IMR-90 (cell line): ENCODE results near the gene EPN1. TPM values are rescaled to one million over a fixed set of nuclear protein-coding genes. Genes with fewer than 3 reads are reported as not detected.

Source experiments
- ATAC-seq: fragments of 200-7000 bp; cut with Tn5 transposase; 2 replicates; pipeline ENCODE4 v1.9.1; 2020; ENCODE audit warnings: low read depth, mild to moderate bottlenecking, moderate library complexity
- BruUV-seq: library from RNA; stranded (reverse); fragments of 400-500 nt; replicated peaks from 2 replicates; lab custom pipeline; 2021; lab: Mats Ljungman, UMichigan
- CTCF ChIA-PET: fragments of 300-600 bp; formaldehyde crosslinking; extraction: SDS; loops from one replicate; lab custom pipeline; 2021; ENCODE audit warnings: antibody characterized with exemption; lab: Yijun Ruan, JAX
- POLR2A ChIA-PET: fragments of 300-600 bp; sonication (Branson Sonifier 250); formaldehyde crosslinking; loops from one replicate; lab custom pipeline; 2022; ENCODE audit warnings: antibody characterized with exemption; ENCODE audit not compliant: unreplicated experiment; lab: Charles Lee
- DNase-seq: peaks from one replicate; pipeline ENCODE4 v3.0.0; 2013
- H2AFZ ChIP-seq: replicated peaks from 2 replicates; pipeline ENCODE3; 2013; ENCODE audit warnings: low read length, mild to moderate bottlenecking; ENCODE audit not compliant: poor library complexity
- H2AK5ac ChIP-seq: 2 replicates; pipeline ENCODE4 v1.6.1; 2013; ENCODE audit warnings: low read depth, low read length, inconsistent platforms
- H2AK9ac ChIP-seq: replicated peaks from 2 replicates; pipeline ENCODE3; 2013; ENCODE audit warnings: mild to moderate bottlenecking, low read depth, low read length, moderate library complexity; ENCODE audit not compliant: poor library complexity
- H2BK120ac ChIP-seq: 2 replicates; pipeline ENCODE4 v1.6.1; 2013; ENCODE audit warnings: low read depth, low read length, inconsistent platforms
- H2BK15ac ChIP-seq: 3 replicates; pipeline ENCODE4 v1.6.1; 2013; ENCODE audit warnings: low read depth, low read length, inconsistent platforms
- H2BK20ac ChIP-seq: 2 replicates; pipeline ENCODE4 v1.6.1; 2013; ENCODE audit warnings: low read depth, mild to moderate bottlenecking, inconsistent platforms, low read length, moderate library complexity
- H2BK5ac ChIP-seq: 2 replicates; pipeline ENCODE4 v1.6.1; 2013; ENCODE audit warnings: mild to moderate bottlenecking, low read depth, low read length, inconsistent platforms; ENCODE audit not compliant: poor library complexity, severe bottlenecking
- H3K14ac ChIP-seq: replicated peaks from 2 replicates; pipeline ENCODE4 v1.6.1; 2013; ENCODE audit warnings: low read depth, low read length, inconsistent platforms
- H3K18ac ChIP-seq: 2 replicates; pipeline ENCODE4 v1.6.1; 2013; ENCODE audit warnings: low read depth, low read length, control low read depth
- H3K23ac ChIP-seq: 2 replicates; pipeline ENCODE4 v1.6.1; 2013; ENCODE audit warnings: low read depth, low read length, inconsistent platforms
- H3K27ac ChIP-seq: 2 replicates; pipeline ENCODE4 v1.5.1; 2013; ENCODE audit warnings: mild to moderate bottlenecking, control low read depth, low read length; ENCODE audit not compliant: insufficient read depth
- H3K27me3 ChIP-seq: 2 replicates; pipeline ENCODE4 v1.6.1; 2013; ENCODE audit warnings: low read length; ENCODE audit not compliant: control insufficient read depth, insufficient read depth
- H3K36me3 ChIP-seq: 2 replicates; pipeline ENCODE4 v1.6.1; 2013; ENCODE audit warnings: low read length, mixed read lengths; ENCODE audit not compliant: control insufficient read depth, insufficient read depth
- H3K4ac ChIP-seq: 2 replicates; pipeline ENCODE4 v1.6.1; 2013; ENCODE audit warnings: low read depth, low read length, inconsistent platforms
- H3K4me1 ChIP-seq: 2 replicates; pipeline ENCODE4 v1.6.1; 2013; ENCODE audit warnings: low read length, mixed read lengths; ENCODE audit not compliant: control insufficient read depth, insufficient read depth
- H3K4me2 ChIP-seq: 2 replicates; pipeline ENCODE4 v1.6.1; 2013; ENCODE audit warnings: low read depth, mild to moderate bottlenecking, control low read depth, low read length, moderate library complexity
- H3K4me3 ChIP-seq: 2 replicates; pipeline ENCODE4 v1.5.1; 2013; ENCODE audit warnings: low read depth, mild to moderate bottlenecking, control low read depth, low read length, moderate library complexity; ENCODE audit not compliant: insufficient read depth
- H3K56ac ChIP-seq: 2 replicates; pipeline ENCODE4 v1.6.1; 2013; ENCODE audit warnings: low read length, inconsistent platforms; ENCODE audit not compliant: insufficient read depth; ENCODE audit errors: extremely low read depth
- H3K79me1 ChIP-seq, 2 experiments: 2 replicates each; pipeline ENCODE4 v1.6.1; 2013; ENCODE audit warnings: low read length in 2 of 2, inconsistent platforms in 1 of 2, low read depth in 1 of 2
- H3K9ac ChIP-seq: 2 replicates; pipeline ENCODE4 v1.6.1; 2013; ENCODE audit warnings: low read depth, low read length, control low read depth
- H3K9me1 ChIP-seq: 2 replicates; pipeline ENCODE4 v1.6.1; 2013; ENCODE audit warnings: low read length, inconsistent platforms; ENCODE audit not compliant: insufficient read depth
- H3K9me3 ChIP-seq: 2 replicates; pipeline ENCODE4 v1.6.1; 2013; ENCODE audit warnings: low read length; ENCODE audit not compliant: control insufficient read depth, insufficient read depth
- H4K20me1 ChIP-seq: 2 replicates; pipeline ENCODE4 v1.6.1; 2013; ENCODE audit warnings: low read length, inconsistent platforms; ENCODE audit not compliant: insufficient read depth
- H4K5ac ChIP-seq: 2 replicates; pipeline ENCODE4 v1.6.1; 2013; ENCODE audit warnings: mild to moderate bottlenecking, low read depth, low read length, control low read depth
- H4K8ac ChIP-seq, 2 experiments: 2 replicates each; pipeline ENCODE4 v1.6.1; 2013; ENCODE audit warnings: low read depth in 2 of 2, low read length in 2 of 2, control low read depth in 1 of 2, inconsistent platforms in 1 of 2
- H4K91ac ChIP-seq: 2 replicates; pipeline ENCODE4 v1.6.1; 2013; ENCODE audit warnings: low read depth, low read length, inconsistent platforms; ENCODE audit not compliant: insufficient read depth
- CHD1 ChIP-seq: IDR thresholded peaks from 2 replicates; pipeline ENCODE4 v1.6.1; 2012; ENCODE audit warnings: low read depth, low read length, improper control_type of control experiment
- MAFK ChIP-seq: IDR thresholded peaks from 2 replicates; pipeline ENCODE4 v1.6.1; 2012; ENCODE audit warnings: low read depth, low read length, improper control_type of control experiment
- WGBS, 2 experiments: methylation state at CpG; one replicate each; pipeline versions ENCODE4 v1.1.5 to v1.1.7; 2013; ENCODE audit warnings: missing lambda C conversion rate in 2 of 2; ENCODE audit not compliant: insufficient read length in 1 of 2; ENCODE audit errors: extremely low coverage in 2 of 2; 5-methylcytosine and 5-hydroxymethylcytosine counted together
- dilution Hi-C: fragments of 300-500 bp; cut with HindIII; formaldehyde crosslinking; loops from one replicate; pipeline ENCODE4 v1.14.3; 2018; ENCODE audit warnings: low sequenced_read_pairs; ENCODE audit not compliant: unreplicated experiment
- in situ Hi-C: fragments of 300-500 bp; cut with MboI; formaldehyde crosslinking; loops from 3 replicates; pipeline ENCODE4 v1.14.3; 2019; ENCODE audit warnings: low sequenced_read_pairs, inconsistent platforms, mixed read lengths
- intact Hi-C: fragments of 100-400 bp; cut with micrococcal nuclease; formaldehyde crosslinking; loops from 2 replicates; pipeline ENCODE4 v1.10.0; 2022
- polyA plus RNA-seq, 3 experiments: library from polyadenylated mRNA; depleted of rRNA; stranded (reverse); fragments of >200 nt; gene quantifications; 2 replicates each; pipeline ENCODE4 v1.2.3, GENCODE V29; 2012; ENCODE audit warnings: low replicate concordance in 1 of 3
- total RNA-seq: library from RNA; depleted of rRNA; stranded (reverse); fragments of >200 nt; gene quantifications from 2 replicates; pipeline ENCODE4 v1.2.3, GENCODE V29; 2012

The EPN1 gene
- total and polyA plus RNA-seq, 2 of the 4 experiments (the other 2 are of a cell fraction), result 19.0 to 122 TPM

GRCh38 chr19:55660991-55661390 is 14.0 kb upstream of the EPN1 start:
- Histone ChIP-seq H3K27ac (no peak overlapping the region), H2AFZ (no peak overlapping the region), H4K20me1 (peaks cover 90% of the 10 kb centered on the region), H3K4ac (no peak overlapping the region), H3K27me3 (no peaks in the 10 kb centered on the region), H3K9me1 (peaks cover 13% of the 10 kb centered on the region), H2BK20ac (no peak overlapping the region), H2AK9ac (peak overlapping the region; percentile 50), H3K36me3 (peaks cover 59% of the 10 kb centered on the region), H3K9me3 (no peaks in the 10 kb centered on the region), H3K9ac (no peak overlapping the region), H3K4me3 (no peak overlapping the region), H3K79me1 (peaks cover 12 to 52% of the 10 kb centered on the region in 2 experiments), H3K4me1 (peaks cover 10% of the 10 kb centered on the region), H3K14ac (no peak overlapping the region), H2BK15ac (no peak overlapping the region), H3K23ac (no peak overlapping the region), H2AK5ac (no peak overlapping the region), H2BK120ac (no peak overlapping the region), H4K8ac (no peak overlapping the region), H3K4me2 (no peak overlapping the region), H4K91ac (no peak overlapping the region), H3K18ac (no peak overlapping the region), H2BK5ac (no peak overlapping the region), H3K56ac (no peak overlapping the region), H4K5ac (no peak overlapping the region)
- ChIA-PET CTCF (no interaction called here), POLR2A (no interaction called here)
- no peak for DNase-seq
- dilution Hi-C loops (no loop called here), in situ Hi-C loops (loop anchor here (25.0 kb wide), 2 partner anchors 1199 to 1524 kb away; partner anchors contain the start of genes CDC42EP5, CNOT3 and LENG9), intact Hi-C loops (no loop called here)
- no TSS peak for BruUV-seq
- WGBS, 2 experiments, result 33% methylated on average over 1 of the region's 16 CpGs; no CpG with 5 or more reads in 1 of the 2 experiments
- no peak for ATAC-seq
- TF ChIP-seq CHD1 (no peak), MAFK (no peak)
